Epithelial cell of esophagus (primary cell): Measurements from ENCODE around the gene STK11IP.

Experiments
- DNase-seq: peaks from one replicate; pipeline ENCODE4 v3.0.0; 2010; ENCODE audit warnings: low read depth
- H3K4me3 ChIP-seq: 2 replicates; pipeline ENCODE4 v1.5.1; 2011; ENCODE audit warnings: mild to moderate bottlenecking, low read length, control low read depth
- TF ChIP-seq, protein P1 (sequence below): IDR thresholded peaks from 2 replicates; pipeline ENCODE4 v1.5.1; 2011; ENCODE audit warnings: low read depth, mild to moderate bottlenecking, low read length, control low read depth, inconsistent platforms; ENCODE audit not compliant: insufficient read depth; ENCODE audit errors: missing control alignments

STK11IP gene

DNA sequence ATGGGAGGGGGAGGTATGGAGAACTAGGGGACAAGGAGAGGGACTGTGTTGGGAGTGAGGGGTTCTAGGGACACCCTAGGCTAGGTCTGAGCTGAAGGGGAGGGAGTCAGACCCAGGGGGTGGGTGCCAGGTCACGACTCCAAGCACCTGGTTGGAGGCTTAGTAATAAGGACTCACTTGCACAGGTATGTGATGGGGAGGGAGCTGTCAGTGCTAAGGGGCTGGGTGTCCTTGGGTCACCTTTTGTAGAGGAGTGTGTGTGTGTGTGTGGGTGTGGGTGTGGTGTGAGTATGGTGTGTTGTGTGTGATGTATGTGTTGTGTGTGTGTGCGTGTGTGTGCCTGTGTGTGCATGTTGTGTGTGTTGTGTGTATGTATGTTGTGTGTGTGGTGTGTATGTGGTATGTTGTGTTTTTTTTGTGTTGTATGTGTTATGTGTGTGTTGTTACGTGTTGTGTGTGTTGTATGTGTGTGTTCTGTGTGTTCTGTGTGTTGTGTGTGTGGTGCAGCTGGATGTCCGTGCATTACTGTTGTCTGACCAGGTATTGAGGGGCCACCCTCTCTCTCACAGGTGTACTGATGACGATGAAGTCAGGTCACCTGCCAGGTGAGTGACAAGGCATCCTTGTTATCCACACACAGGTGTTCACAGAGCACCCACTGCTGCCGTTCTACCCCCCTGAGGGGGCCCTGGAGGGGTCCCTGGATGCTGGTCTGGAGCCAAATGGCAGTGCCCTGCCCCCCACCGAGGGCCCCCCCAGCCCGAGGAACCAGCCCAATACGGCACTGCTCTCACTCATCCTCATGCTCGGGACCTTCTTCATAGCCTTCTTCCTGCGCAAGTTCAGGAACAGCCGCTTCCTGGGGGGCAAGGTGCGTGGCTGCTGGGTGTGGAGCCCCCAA, 39.5 kb downstream of the STK11IP start:
- TF ChIP-seq, protein P1, sequence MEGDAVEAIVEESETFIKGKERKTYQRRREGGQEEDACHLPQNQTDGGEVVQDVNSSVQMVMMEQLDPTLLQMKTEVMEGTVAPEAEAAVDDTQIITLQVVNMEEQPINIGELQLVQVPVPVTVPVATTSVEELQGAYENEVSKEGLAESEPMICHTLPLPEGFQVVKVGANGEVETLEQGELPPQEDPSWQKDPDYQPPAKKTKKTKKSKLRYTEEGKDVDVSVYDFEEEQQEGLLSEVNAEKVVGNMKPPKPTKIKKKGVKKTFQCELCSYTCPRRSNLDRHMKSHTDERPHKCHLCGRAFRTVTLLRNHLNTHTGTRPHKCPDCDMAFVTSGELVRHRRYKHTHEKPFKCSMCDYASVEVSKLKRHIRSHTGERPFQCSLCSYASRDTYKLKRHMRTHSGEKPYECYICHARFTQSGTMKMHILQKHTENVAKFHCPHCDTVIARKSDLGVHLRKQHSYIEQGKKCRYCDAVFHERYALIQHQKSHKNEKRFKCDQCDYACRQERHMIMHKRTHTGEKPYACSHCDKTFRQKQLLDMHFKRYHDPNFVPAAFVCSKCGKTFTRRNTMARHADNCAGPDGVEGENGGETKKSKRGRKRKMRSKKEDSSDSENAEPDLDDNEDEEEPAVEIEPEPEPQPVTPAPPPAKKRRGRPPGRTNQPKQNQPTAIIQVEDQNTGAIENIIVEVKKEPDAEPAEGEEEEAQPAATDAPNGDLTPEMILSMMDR, result no peak
- no peak for DNase-seq
- H3K4me3 ChIP-seq, result no peak overlapping the region

DNA sequence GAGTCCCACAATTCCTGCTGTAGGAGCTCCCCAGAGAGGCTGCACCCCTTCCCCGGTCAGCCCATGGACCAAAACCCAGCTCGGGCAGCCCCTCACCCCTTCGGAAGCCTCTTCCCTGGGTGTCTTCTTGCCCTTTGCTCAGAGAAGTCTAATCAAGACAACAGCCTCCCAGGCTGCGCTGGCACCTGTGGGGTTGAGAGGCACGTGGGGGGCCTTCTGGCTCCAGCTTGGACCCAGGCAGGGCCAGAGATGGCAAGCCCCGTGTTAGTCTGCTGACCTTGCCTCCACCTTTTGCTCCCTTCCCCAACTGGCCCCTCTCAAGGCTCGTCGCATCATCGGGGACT, 40.2 kb downstream of the STK11IP start:
- H3K4me3 ChIP-seq, result no peak overlapping the region
- DNase-seq, result no peak
- TF ChIP-seq, protein P1, result no peak

DNA sequence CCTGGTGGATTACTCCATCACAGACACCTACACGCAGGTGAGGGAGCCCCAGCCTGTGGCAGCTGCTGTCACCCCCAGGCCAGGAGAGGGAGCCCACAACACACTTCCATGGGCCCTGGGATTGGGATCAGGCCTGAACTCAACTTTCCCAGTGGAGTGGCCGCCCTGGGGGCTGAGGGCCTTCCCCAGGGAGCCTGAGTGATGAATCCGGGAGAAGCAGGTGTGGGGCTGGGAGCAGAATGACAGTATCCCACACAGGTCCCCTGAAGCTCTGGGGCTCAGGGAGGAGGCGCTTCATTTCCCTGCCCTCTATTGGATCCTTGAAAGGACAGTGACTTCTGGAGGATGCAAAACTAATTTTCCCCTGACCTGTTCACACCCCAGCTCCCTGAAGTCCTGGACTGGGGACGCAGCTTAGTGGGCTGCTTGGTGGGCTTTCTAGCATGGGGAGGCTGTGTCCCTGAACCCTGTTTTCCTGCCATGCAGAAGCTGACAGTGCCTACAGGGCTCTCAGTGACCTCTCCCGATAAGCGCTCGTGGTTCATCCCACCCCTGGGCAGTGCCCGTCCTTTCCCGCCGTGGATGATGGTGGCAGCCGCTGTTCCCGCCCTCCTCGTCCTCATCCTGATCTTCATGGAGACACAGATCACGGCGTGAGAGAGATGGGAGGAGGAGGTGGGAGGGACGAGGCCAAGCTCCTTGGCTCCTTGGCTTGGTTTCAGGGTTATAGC, 40.7 kb downstream of the STK11IP start:
- peak; percentile 33 for DNase-seq
- H3K4me3 ChIP-seq, result no peak overlapping the region
- TF ChIP-seq, protein P1, result peak; percentile 33

DNA sequence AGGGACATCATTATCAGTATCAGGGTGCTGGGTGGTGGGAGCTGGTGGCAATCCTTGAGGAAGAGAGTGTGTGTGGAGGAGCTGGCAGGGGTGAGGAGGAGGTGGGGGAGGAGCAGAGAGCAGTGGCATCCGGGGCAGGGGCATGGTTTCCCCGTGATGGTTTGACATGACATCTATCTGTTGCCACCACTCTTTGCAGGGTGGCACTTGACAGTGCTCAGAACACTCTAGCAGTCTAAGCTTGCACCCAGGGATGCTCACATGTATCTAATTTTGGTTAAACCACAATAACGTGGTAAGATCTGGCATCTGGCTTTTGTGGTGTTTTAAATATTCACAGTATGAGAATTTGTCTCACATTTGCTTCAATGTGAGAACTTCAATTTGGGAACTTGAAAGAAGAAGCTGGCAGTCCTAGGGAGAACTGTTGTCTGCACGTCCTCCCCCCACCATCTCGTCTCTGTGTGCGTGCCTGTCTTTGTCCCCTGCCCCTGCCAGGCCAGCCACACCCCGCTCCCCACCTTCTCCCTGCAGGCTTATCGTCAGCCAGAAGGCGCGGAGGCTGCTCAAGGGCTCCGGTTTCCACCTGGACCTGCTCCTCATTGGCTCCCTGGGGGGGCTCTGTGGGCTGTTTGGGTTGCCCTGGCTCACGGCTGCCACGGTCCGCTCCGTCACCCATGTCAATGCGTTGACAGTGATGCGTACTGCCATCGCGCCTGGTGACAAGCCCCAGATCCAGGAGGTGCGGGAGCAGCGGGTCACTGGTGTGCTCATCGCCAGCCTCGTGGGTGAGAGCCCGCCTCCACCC, 41.5 kb downstream of the STK11IP start:
- TF ChIP-seq, protein P1, result no peak
- no peak overlapping the region for H3K4me3 ChIP-seq
- no peak for DNase-seq

DNA sequence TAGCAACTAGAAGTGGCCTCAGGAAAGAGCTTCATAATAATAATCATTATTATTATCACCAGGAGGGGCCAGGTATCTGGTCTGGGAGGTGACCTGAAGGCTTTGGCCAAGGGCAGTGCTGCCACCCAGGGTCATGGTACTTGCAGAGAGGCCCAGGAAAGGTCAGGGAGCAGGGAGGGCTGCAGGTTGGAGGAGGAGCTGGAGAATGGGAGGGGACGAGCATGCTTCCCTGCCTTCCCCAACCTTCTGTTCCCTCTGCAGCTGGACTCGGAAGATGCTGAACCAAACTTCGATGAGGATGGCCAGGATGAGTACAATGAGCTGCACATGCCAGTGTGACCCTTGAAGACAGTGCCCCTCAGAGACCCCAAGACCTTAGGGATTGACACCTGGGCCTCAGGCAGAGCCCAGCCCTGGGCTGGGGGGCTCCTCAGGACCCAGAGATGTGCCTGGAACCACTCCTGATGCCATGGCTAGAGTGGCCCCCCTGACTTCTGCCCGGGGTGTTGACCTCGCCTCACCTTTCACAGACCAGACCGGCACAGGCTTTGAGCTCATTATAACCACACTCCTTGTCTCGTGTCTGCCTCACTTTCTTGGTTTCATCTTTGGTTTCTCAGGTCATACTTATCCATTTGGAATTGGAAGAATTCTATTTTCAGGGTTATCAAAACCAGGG, 43.9 kb downstream of the STK11IP start:
- DNase-seq, result no peak
- TF ChIP-seq, protein P1, result no peak

DNA sequence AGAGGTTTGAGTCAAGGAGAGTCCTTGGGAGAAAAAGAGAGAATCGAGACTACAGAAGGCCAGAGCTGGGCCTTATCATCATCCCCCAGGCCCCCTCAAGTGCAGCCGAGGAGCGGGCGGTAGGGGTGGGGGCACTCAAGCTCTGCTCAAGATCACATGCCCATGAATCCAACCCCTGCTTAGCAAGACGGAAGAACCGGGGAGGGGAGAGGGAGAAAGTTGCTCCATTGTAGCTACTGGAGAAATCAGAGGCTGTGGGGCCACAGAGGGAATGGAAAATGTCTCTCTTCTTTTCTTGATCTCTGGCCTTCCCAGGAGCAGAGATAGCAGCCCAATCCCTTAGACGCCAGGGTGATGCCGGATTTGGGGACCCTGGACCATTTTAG, 44.4 kb downstream of the STK11IP start:
- no peak overlapping the region for H3K4me3 ChIP-seq
- TF ChIP-seq, protein P1, result no peak
- no peak for DNase-seq

More for the DNA sequence above, 43.9 kb downstream of the STK11IP start:
- H3K4me3 ChIP-seq, result no peak overlapping the region
